HG03159 (cell line): ENCODE measurements around the gene GOLGA1.
A peak's percentile ranks its signal among the peaks of the same experiment; 100 is the strongest.
"Not testable (repeated sequence)": the region's sequence is repeated elsewhere in the genome, so short reads cannot be mapped to it uniquely, and the experiment has no call there.

ENCODE experiments used
- ATAC-seq: cut with Tn5 transposase; IDR thresholded peaks from one replicate; pipeline ENCODE4 v1.9.1; 2021; ENCODE audit warnings: mild to moderate bottlenecking, moderate library complexity; ENCODE audit not compliant: unreplicated experiment

Gene GOLGA1

GRCh38 chr9:124940894-124941678 lies at the start of gene GOLGA1:
TSS of gene GOLGA1 (minus strand) at chr9:124941083. CDS start at chr9:124938711, 2,372 bp downstream.
- peak; percentile 82 for ATAC-seq

- no peak for ATAC-seq
Observed at GRCh38 chr9:124983698-124984097, 42.8 kb upstream of the GOLGA1 start.

- ATAC-seq: no peak
Observed at GRCh38 chr9:124980431-124980830, 39.5 kb upstream of the GOLGA1 start.

- ATAC-seq: no peak
Observed at GRCh38 chr9:124975131-124975530, 34.2 kb upstream of the GOLGA1 start.

GRCh38 chr9:124973807-124974206 lies 32.9 kb upstream of the GOLGA1 start:
- no peak for ATAC-seq

- ATAC-seq: no peak
Observed at GRCh38 chr9:124972241-124972770, 31.4 kb upstream of the GOLGA1 start.

- ATAC-seq: no peak
Observed at GRCh38 chr9:124969401-124969800, 28.5 kb upstream of the GOLGA1 start.

- no peak for ATAC-seq
Observed at GRCh38 chr9:124968238-124968637, 27.4 kb upstream of the GOLGA1 start.

- ATAC-seq: not testable (repeated sequence)
Observed at GRCh38 chr9:124965775-124966568, 25.1 kb upstream of the GOLGA1 start.

- ATAC-seq: no peak
Observed at GRCh38 chr9:124964604-124965003, 23.7 kb upstream of the GOLGA1 start.

- ATAC-seq: no peak
Observed at GRCh38 chr9:124964056-124964455, 23.2 kb upstream of the GOLGA1 start.

GRCh38 chr9:124960409-124960752 lies 19.5 kb upstream of the GOLGA1 start:
- ATAC-seq: no peak

- not testable (repeated sequence) for ATAC-seq
Observed at GRCh38 chr9:124959671-124960408, 19.0 kb upstream of the GOLGA1 start.

- no peak for ATAC-seq
Observed at GRCh38 chr9:124954255-124954654, 13.4 kb upstream of the GOLGA1 start.

GRCh38 chr9:124950050-124950718 lies 9.3 kb upstream of the GOLGA1 start:
- no peak for ATAC-seq

GRCh38 chr9:124949387-124949786 lies 8.5 kb upstream of the GOLGA1 start:
- no peak for ATAC-seq

GRCh38 chr9:124947727-124948391 lies 7.0 kb upstream of the GOLGA1 start:
- ATAC-seq: no peak

- no peak for ATAC-seq
Observed at GRCh38 chr9:124946167-124946566, 5.3 kb upstream of the GOLGA1 start.

- peak; percentile 18 for ATAC-seq
Observed at GRCh38 chr9:124941679-124942561, 1.0 kb upstream of the GOLGA1 start.
